Left ventricle myocardium inferior (tissue), 1 donor: ENCODE data around the gene TMEM235. TPM values are rescaled to one million over a fixed set of nuclear protein-coding genes. Genes with fewer than 3 reads are reported as not detected.

Experiments used
- DNase-seq: peaks from one replicate; pipeline ENCODE4 v3.0.0-alpha.2; 2020
- H3K27ac ChIP-seq: fragments of 200-600 bp; replicated peaks from 2 replicates; pipeline ENCODE4 v1.8.0; 2021
- H3K27me3 ChIP-seq: fragments of 200-600 bp; 2 replicates; pipeline ENCODE4 v1.8.0; 2021; ENCODE audit warnings: low read depth
- H3K36me3 ChIP-seq: fragments of 200-600 bp; 2 replicates; pipeline ENCODE4 v1.8.0; 2021
- H3K4me1 ChIP-seq: fragments of 200-600 bp; 2 replicates; pipeline ENCODE4 v1.8.0; 2021
- H3K4me3 ChIP-seq: fragments of 200-600 bp; 2 replicates; pipeline ENCODE4 v1.8.0; 2021; ENCODE audit warnings: mild to moderate bottlenecking, moderate library complexity
- H3K9me3 ChIP-seq: fragments of 200-600 bp; replicated peaks from 2 replicates; pipeline ENCODE4 v1.8.0; 2021
- CTCF ChIP-seq: fragments of 200-600 bp; IDR thresholded peaks from 2 replicates; pipeline ENCODE4 v1.8.0; 2021; ENCODE audit warnings: antibody characterized with exemption, mild to moderate bottlenecking, borderline replicate concordance
- intact Hi-C: fragments of 100-400 bp; cut with micrococcal nuclease; formaldehyde crosslinking; loops from one replicate; pipeline ENCODE4 v1.11.0; 2022
- total RNA-seq: library from RNA; stranded (reverse); fragmentation: NEBNext Ultra II Directional; extraction: Animal tissue kit (Norgen Biotek cat#: 25700); gene quantifications from one replicate; pipeline ENCODE4 v1.2.1, GENCODE V29; 2021
- donor health status: DM: no; HTN: yes; CAD: no; lungs with severe emphysema.

The TMEM235 gene
- total RNA-seq, 1 donor from 2014 or later: not detected

GRCh38 chr17:78237401-78238012 is 6.1 kb downstream of the TMEM235 start:
- no peaks in the 10 kb centered on the region for H3K9me3 ChIP-seq
- no peak for TF ChIP-seq CTCF
- no peak for DNase-seq
- H3K27me3 ChIP-seq: peaks cover 13% of the 10 kb centered on the region
- no peak overlapping the region for H3K27ac ChIP-seq
- peaks cover 6% of the 10 kb centered on the region for H3K4me1 ChIP-seq
- H3K4me3 ChIP-seq: no peak overlapping the region
- no peaks in the 10 kb centered on the region for H3K36me3 ChIP-seq
- intact Hi-C loops: no loop called here

GRCh38 chr17:78238823-78239488 is 7.5 kb downstream of the TMEM235 start:
- TF ChIP-seq CTCF: no peak
- Histone ChIP-seq H3K4me1 (peaks cover 6% of the 10 kb centered on the region), H3K4me3 (no peak overlapping the region), H3K36me3 (no peaks in the 10 kb centered on the region), H3K9me3 (no peaks in the 10 kb centered on the region), H3K27ac (no peak overlapping the region), H3K27me3 (no peaks in the 10 kb centered on the region)
- no peak for DNase-seq
- intact Hi-C loops: no loop called here

GRCh38 chr17:78239489-78239931 is 8.1 kb downstream of the TMEM235 start:
- Histone ChIP-seq H3K27me3 (no peaks in the 10 kb centered on the region), H3K4me1 (peaks cover 4% of the 10 kb centered on the region), H3K9me3 (no peaks in the 10 kb centered on the region), H3K4me3 (no peak overlapping the region), H3K36me3 (no peaks in the 10 kb centered on the region), H3K27ac (no peak overlapping the region)
- DNase-seq: no peak
- intact Hi-C loops: no loop called here
- no peak for TF ChIP-seq CTCF

- H3K36me3 ChIP-seq: no peaks in the 10 kb centered on the region
- DNase-seq: no peak
- H3K4me1 ChIP-seq: no peaks in the 10 kb centered on the region
- no peak overlapping the region for H3K27ac ChIP-seq
- H3K9me3 ChIP-seq: no peaks in the 10 kb centered on the region
- no peak overlapping the region for H3K4me3 ChIP-seq
- intact Hi-C loops: no loop called here
- H3K27me3 ChIP-seq: no peaks in the 10 kb centered on the region
- no peak for TF ChIP-seq CTCF
Measured at GRCh38 chr17:78240012-78240655, 8.7 kb downstream of the TMEM235 start.

GRCh38 chr17:78240839-78241238 is 9.4 kb downstream of the TMEM235 start:
- no peak for TF ChIP-seq CTCF
- no peak overlapping the region for H3K27ac ChIP-seq
- no peaks in the 10 kb centered on the region for H3K9me3 ChIP-seq
- no peaks in the 10 kb centered on the region for H3K4me1 ChIP-seq
- intact Hi-C loops: no loop called here
- H3K27me3 ChIP-seq: no peaks in the 10 kb centered on the region
- no peak overlapping the region for H3K4me3 ChIP-seq
- no peaks in the 10 kb centered on the region for H3K36me3 ChIP-seq
- DNase-seq: no peak
